Endodermal cell (in vitro differentiated cells): ENCODE data around the gene RNU1-3. TPM values are rescaled to one million over a fixed set of nuclear protein-coding genes. Genes with fewer than 3 reads are reported as not detected.
A peak's percentile ranks its signal among the peaks of the same experiment; 100 is the strongest.
"Not testable (repeated sequence)": the region's sequence is repeated elsewhere in the genome, so short reads cannot be mapped to it uniquely, and the experiment has no call there.

Experiments
- DNase-seq: peaks from one replicate; pipeline ENCODE4 v3.0.0-alpha.2; 2017
- H3K27ac ChIP-seq: 2 replicates; pipeline ENCODE4 v1.5.1; 2013; ENCODE audit warnings: mild to moderate bottlenecking, low read depth, low read length, moderate library complexity
- H3K27me3 ChIP-seq: 2 replicates; pipeline ENCODE4 v1.6.1; 2013; ENCODE audit warnings: mild to moderate bottlenecking, low read length, moderate library complexity; ENCODE audit not compliant: insufficient read depth, control insufficient read depth, poor library complexity, severe bottlenecking
- H3K36me3 ChIP-seq: 2 replicates; pipeline ENCODE4 v1.7.0; 2013; ENCODE audit warnings: mild to moderate bottlenecking, low read length, moderate library complexity; ENCODE audit not compliant: control insufficient read depth, insufficient read depth
- H3K4me1 ChIP-seq: one replicate; pipeline ENCODE4 v1.7.0; 2013; ENCODE audit warnings: low read length; ENCODE audit not compliant: control insufficient read depth, insufficient read depth
- H3K4me3 ChIP-seq: 2 replicates; pipeline ENCODE4 v1.5.1; 2013; ENCODE audit warnings: mild to moderate bottlenecking, low read length, moderate library complexity
- H3K9ac ChIP-seq: 2 replicates; pipeline ENCODE4 v1.6.1; 2013; ENCODE audit warnings: mild to moderate bottlenecking, low read length, moderate library complexity; ENCODE audit not compliant: poor library complexity, severe bottlenecking; ENCODE audit errors: extremely low read depth
- H3K9me3 ChIP-seq: 2 replicates; pipeline ENCODE4 v1.6.1; 2013; ENCODE audit warnings: mild to moderate bottlenecking, low read length, moderate library complexity; ENCODE audit not compliant: control insufficient read depth
- H3K27ac Mint-ChIP-seq: 2 replicates; pipeline ENCODE4 v1.8.0; 2020; ENCODE audit warnings: mixed read lengths
- H3K27me3 Mint-ChIP-seq: 2 replicates; pipeline ENCODE4 v1.8.0; 2021; ENCODE audit warnings: mild to moderate bottlenecking, mixed read lengths; ENCODE audit not compliant: insufficient read depth
- H3K36me3 Mint-ChIP-seq: 2 replicates; pipeline ENCODE4 v1.8.0; 2020; ENCODE audit warnings: low read depth, mixed read lengths
- H3K4me1 Mint-ChIP-seq: 2 replicates; pipeline ENCODE4 v1.8.0; 2020; ENCODE audit warnings: mixed read lengths
- H3K4me3 Mint-ChIP-seq: 2 replicates; pipeline ENCODE4 v1.8.0; 2020; ENCODE audit warnings: mild to moderate bottlenecking, moderate library complexity, mixed read lengths
- H3K9me3 Mint-ChIP-seq: 2 replicates; pipeline ENCODE4 v1.8.0; 2020; ENCODE audit warnings: mild to moderate bottlenecking, mixed read lengths
- CTCF ChIP-seq: fragments of 200-600 bp; sonication (generic); conservative IDR thresholded peaks from 2 replicates; pipeline ENCODE4 v1.5.0; 2021; ENCODE audit warnings: antibody characterized with exemption, mild to moderate bottlenecking
- WGBS, 2 experiments: methylation state at CpG; one replicate each; pipeline versions ENCODE4 v1.1.5 to v1.1.7; 2013; ENCODE audit warnings: missing lambda C conversion rate in 2 of 2, mixed read lengths in 1 of 2; ENCODE audit not compliant: insufficient coverage in 1 of 2, insufficient read length in 1 of 2; 5-methylcytosine and 5-hydroxymethylcytosine counted together
- total RNA-seq, 2 donors: library from RNA; stranded (reverse); fragmentation: NEBNext Ultra II Directional in 1 of 2; extraction: Animal tissue kit (Norgen Biotek cat#: 25700) in 1 of 2; gene quantifications; 2 replicates in 1 of 2; 3 replicates in 1 of 2; pipeline ENCODE4 v1.2.1, GENCODE V29; 2021

RNU1-3 gene
- total RNA-seq, 2 donors from 2014 or later: 2,483 to 3,611 TPM

GRCh38 chr1:16630661-16631247 is 36.0 kb downstream of the RNU1-3 start:
- H3K4me3 Mint-ChIP-seq: no peak overlapping the region
- H3K27ac ChIP-seq: no peak overlapping the region
- no peak overlapping the region for H3K9ac ChIP-seq
- H3K4me3 ChIP-seq: no peak overlapping the region
- no peaks in the 10 kb centered on the region for H3K9me3 ChIP-seq
- H3K27me3 ChIP-seq: no peaks in the 10 kb centered on the region
- no peaks in the 10 kb centered on the region for H3K27me3 Mint-ChIP-seq
- H3K27ac Mint-ChIP-seq: peak overlapping the region; percentile 17
- no peaks in the 10 kb centered on the region for H3K4me1 ChIP-seq
- H3K36me3 Mint-ChIP-seq: peaks cover 80% of the 10 kb centered on the region
- WGBS, 2 experiments: 95 to 96% methylated on average over 34 to 36 of the region's 36 CpGs
- H3K9me3 Mint-ChIP-seq: no peaks in the 10 kb centered on the region
- peaks cover 43% of the 10 kb centered on the region for H3K36me3 ChIP-seq
- H3K4me1 Mint-ChIP-seq: no peaks in the 10 kb centered on the region
- DNase-seq: peak; percentile 65
- no peak for TF ChIP-seq CTCF

DNA sequence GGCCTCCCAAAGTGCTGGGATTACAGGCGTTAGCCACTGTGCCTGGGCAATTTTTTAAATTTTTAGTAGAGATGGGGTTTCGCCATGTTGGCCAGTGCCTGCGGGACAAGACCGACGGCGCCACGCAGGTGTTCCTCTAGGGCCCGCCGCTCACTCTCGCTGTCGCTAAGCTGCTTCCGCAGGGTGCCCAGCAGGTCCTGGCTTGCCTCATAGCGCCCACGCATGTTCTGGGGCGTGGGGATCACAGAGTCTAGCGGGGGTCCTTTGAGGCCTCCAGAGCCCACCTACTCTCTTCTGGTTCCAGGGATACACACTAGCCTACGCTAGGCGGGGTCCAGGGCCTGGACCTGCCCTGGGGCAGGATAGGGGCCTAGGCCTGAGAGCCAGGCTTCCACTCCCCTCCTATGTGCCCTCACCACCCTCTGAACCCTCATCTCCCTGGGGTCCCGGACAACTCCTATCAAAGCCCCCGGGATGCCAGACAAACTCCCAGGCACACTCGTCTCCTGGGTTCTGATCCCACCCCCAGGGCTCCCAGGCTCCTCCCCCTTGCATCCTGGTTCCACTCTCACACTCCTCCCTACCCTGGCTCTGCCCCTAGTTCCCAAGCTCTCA is 36.7 kb downstream of the RNU1-3 start:
- H3K4me3 ChIP-seq, H3K27me3 ChIP-seq, H3K9me3 Mint-ChIP-seq, H3K27ac ChIP-seq, H3K4me1 ChIP-seq, H3K4me1 Mint-ChIP-seq, H3K9me3 ChIP-seq, H3K27me3 Mint-ChIP-seq, H3K9ac ChIP-seq, H3K4me3 Mint-ChIP-seq: not testable (repeated sequence)
- peak; percentile 79 for DNase-seq
- H3K36me3 ChIP-seq: peaks cover 48% of the 10 kb centered on the region
- 95% methylated on average over 21 of the region's 21 CpGs for WGBS, 2 experiments
- Mint-ChIP-seq H3K27ac (peak overlapping the region; percentile 38), H3K36me3 (peaks cover 86% of the 10 kb centered on the region)

DNA sequence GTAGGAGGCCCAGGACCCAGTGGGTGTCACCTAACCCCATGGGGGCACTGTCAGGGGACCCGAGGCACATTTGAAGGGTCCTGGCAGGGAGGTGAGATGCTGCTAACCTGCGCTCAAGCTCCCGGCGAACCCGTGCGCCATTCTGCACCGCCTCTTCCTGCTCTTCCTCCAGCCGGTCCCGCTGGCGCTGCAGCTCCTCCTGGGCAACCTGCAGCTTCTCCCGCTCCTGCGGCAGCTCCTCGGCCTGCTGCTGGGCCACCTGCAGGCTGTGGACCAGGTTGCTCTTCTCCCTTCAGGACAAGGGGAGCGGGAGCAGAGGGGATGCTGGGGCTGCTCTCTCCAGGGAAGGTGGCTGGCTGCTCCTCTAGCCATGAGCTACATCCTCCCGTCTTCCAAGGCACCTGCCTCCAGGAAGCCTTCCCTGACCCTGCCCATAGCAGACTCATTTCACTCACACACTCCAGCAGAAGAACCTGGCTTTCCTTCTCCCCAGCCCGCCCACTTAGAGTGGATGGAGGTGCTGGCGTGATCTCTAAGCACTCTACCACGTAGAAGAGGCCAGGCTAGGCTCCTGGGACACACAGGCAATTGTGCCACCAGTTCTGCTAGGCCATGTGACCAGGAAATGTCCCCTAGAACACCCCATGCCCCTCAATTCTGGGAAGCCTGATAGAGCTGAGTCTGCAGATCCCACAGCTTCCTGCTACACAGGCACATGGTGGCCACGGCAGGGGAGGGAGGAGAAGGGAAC is 38.2 kb downstream of the RNU1-3 start:
- DNase-seq: peak; percentile 74
- Histone ChIP-seq H3K27ac (no peak overlapping the region), H3K4me1 (no peaks in the 10 kb centered on the region), H3K4me3 (no peak overlapping the region), H3K27me3 (no peaks in the 10 kb centered on the region), H3K36me3 (peaks cover 48% of the 10 kb centered on the region), H3K9ac (no peak overlapping the region), H3K9me3 (no peaks in the 10 kb centered on the region)
- H3K4me3 Mint-ChIP-seq: no peak overlapping the region
- peak overlapping the region; percentile 23 for H3K27ac Mint-ChIP-seq
- H3K4me1 Mint-ChIP-seq: no peaks in the 10 kb centered on the region
- peak; percentile 38 for TF ChIP-seq CTCF
- peaks cover 72% of the 10 kb centered on the region for H3K36me3 Mint-ChIP-seq
- H3K27me3 Mint-ChIP-seq: no peaks in the 10 kb centered on the region
- H3K9me3 Mint-ChIP-seq: no peaks in the 10 kb centered on the region
- WGBS, 2 experiments: 93 to 97% methylated on average over 19 of the region's 19 CpGs

GRCh38 chr1:16626409-16626983 is 40.3 kb downstream of the RNU1-3 start:
- not testable (repeated sequence) for H3K27ac ChIP-seq, H3K9ac ChIP-seq, H3K4me3 ChIP-seq, DNase-seq, H3K27me3 Mint-ChIP-seq, H3K9me3 ChIP-seq, H3K4me3 Mint-ChIP-seq, H3K27me3 ChIP-seq, H3K4me1 Mint-ChIP-seq, H3K9me3 Mint-ChIP-seq, H3K4me1 ChIP-seq, H3K27ac Mint-ChIP-seq
- peaks cover 55% of the 10 kb centered on the region for H3K36me3 Mint-ChIP-seq
- H3K36me3 ChIP-seq: peaks cover 36% of the 10 kb centered on the region
- 88 to 89% methylated on average over 10 to 15 of the region's 15 CpGs for WGBS, 2 experiments
